Aorta (tissue), 5 donors: ENCODE measurements around the gene SMYD3. TPM values are rescaled to one million over a fixed set of nuclear protein-coding genes. Genes with fewer than 3 reads are reported as not detected.

ENCODE experiments used
- ATAC-seq: fragments of 200-7000 bp; cut with Tn5 transposase; one replicate; pipeline ENCODE4 v1.9.1; 2022; ENCODE audit warnings: moderate library complexity; ENCODE audit not compliant: low FRiP score
- DNase-seq, 2 donors: peaks; one replicate each; pipeline ENCODE4 v3.0.0-alpha.2; 2020
- H3K27ac ChIP-seq, 2 donors: one replicate each; pipeline ENCODE4 v1.5.1; 2013; ENCODE audit warnings: low read length in 2 of 2, mild to moderate bottlenecking in 2 of 2, moderate library complexity in 2 of 2, control low read depth in 1 of 2, inconsistent platforms in 1 of 2, low read depth in 1 of 2
- H3K27me3 ChIP-seq, 2 donors: one replicate each; pipeline ENCODE4 v1.6.1; 2013; ENCODE audit warnings: control low read depth in 1 of 2, low read length in 1 of 2, mild to moderate bottlenecking in 1 of 2, moderate library complexity in 1 of 2; ENCODE audit not compliant: insufficient read depth in 2 of 2, control insufficient read depth in 1 of 2
- H3K36me3 ChIP-seq, 2 donors: one replicate each; pipeline ENCODE4 v1.6.1; 2013; ENCODE audit warnings: control low read depth in 1 of 2, low read length in 1 of 2, mild to moderate bottlenecking in 1 of 2; ENCODE audit not compliant: insufficient read depth in 2 of 2, control insufficient read depth in 1 of 2
- H3K4me1 ChIP-seq, 2 donors: one replicate each; pipeline ENCODE4 v1.6.1; 2013; ENCODE audit warnings: low read length in 2 of 2, control low read depth in 1 of 2, mild to moderate bottlenecking in 1 of 2, moderate library complexity in 1 of 2; ENCODE audit not compliant: insufficient read depth in 2 of 2, control insufficient read depth in 1 of 2
- H3K4me3 ChIP-seq, 2 donors: one replicate each; pipeline ENCODE4 v1.5.1; 2013; ENCODE audit warnings: low read length in 2 of 2, control low read depth in 1 of 2, mild to moderate bottlenecking in 1 of 2
- H3K9me3 ChIP-seq: one replicate; pipeline ENCODE4 v1.6.1; 2013; ENCODE audit warnings: mild to moderate bottlenecking, low read length; ENCODE audit not compliant: control insufficient read depth
- WGBS, 2 donors: extraction: QIAGEN DNeasy Blood & Tissue Kit; methylation state at CpG; one replicate each; pipeline ENCODE4 v1.1.7; 2013; 5-methylcytosine and 5-hydroxymethylcytosine counted together
- intact Hi-C, 2 donors: fragments of 100-400 bp; cut with DNase I; formaldehyde crosslinking; loops; one replicate each; pipeline versions ENCODE4 v1.14.2 to v1.15.0; 2022
- polyA plus RNA-seq, 2 donors: library from polyadenylated mRNA; stranded (reverse); fragments of 200-250 nt; gene quantifications; one replicate each; pipeline ENCODE4 v1.2.3, GENCODE V29; 2013
- total RNA-seq, 2 donors: library from RNA; stranded (reverse); fragmentation: NEBNext Ultra II Directional; extraction: Animal tissue kit (Norgen Biotek cat#: 25700); gene quantifications; one replicate each; pipeline ENCODE4 v1.2.1, GENCODE V29; 2021
- donor health status: healthy with polysubstance abuse.
- donor health status: Bipolar disorder and iron deficiency.
- donor health status: DM: no; HTN: no; CAD: no.
- donor health status: DM: no; HTN: no; CAD: no.
- donor health status: DM: yes; HTN: yes; CAD: no.

The SMYD3 gene
- total and polyA plus RNA-seq, 4 donors = 6.0 to 29.1 (median 11.1) TPM

- DNase-seq (no peak), ATAC-seq (no peak)
- Histone ChIP-seq H3K4me3 (no peak overlapping the region), H3K27me3 (no peaks in the 10 kb centered on the region), H3K4me1 (no peaks in the 10 kb centered on the region), H3K36me3 (peaks cover 0 to 1% of the 10 kb centered on the region in 2 donors), H3K27ac (no peak overlapping the region), H3K9me3 (no peaks in the 10 kb centered on the region)
- intact Hi-C loops = no loop called here
- WGBS, 2 donors = 83 to 98% methylated on average over 1 of the region's 1 CpG
Measured at GRCh38 chr1:245906207-245906606, 600.9 kb downstream of the SMYD3 start.

GRCh38 chr1:245903851-245904250, 603.2 kb downstream of the SMYD3 start:
- 90 to 94% methylated on average over 3 of the region's 3 CpGs for WGBS, 2 donors
- DNase-seq = no peak
- Histone ChIP-seq H3K27me3 (no peaks in the 10 kb centered on the region), H3K27ac (no peak overlapping the region), H3K9me3 (no peaks in the 10 kb centered on the region), H3K36me3 (peaks cover 0 to 1% of the 10 kb centered on the region in 2 donors), H3K4me1 (no peaks in the 10 kb centered on the region), H3K4me3 (no peak overlapping the region)
- no peak for ATAC-seq
- intact Hi-C loops = no loop called here

- H3K36me3 ChIP-seq = peaks cover 0 to 1% of the 10 kb centered on the region in 2 donors
- 37 to 55% methylated on average over 1 of the region's 1 CpG for WGBS, 2 donors
- H3K4me1 ChIP-seq = no peaks in the 10 kb centered on the region
- intact Hi-C loops = no loop called here
- no peaks in the 10 kb centered on the region for H3K9me3 ChIP-seq
- no peak overlapping the region for H3K4me3 ChIP-seq
- DNase-seq = no peak
- no peak for ATAC-seq
- H3K27ac ChIP-seq = no peak overlapping the region
- no peaks in the 10 kb centered on the region for H3K27me3 ChIP-seq
Measured at GRCh38 chr1:245901565-245901964, 605.5 kb downstream of the SMYD3 start.

GRCh38 chr1:245901037-245901436, 606.0 kb downstream of the SMYD3 start:
- Histone ChIP-seq H3K9me3 (no peaks in the 10 kb centered on the region), H3K27ac (no peak overlapping the region), H3K36me3 (peaks cover 0 to 1% of the 10 kb centered on the region in 2 donors), H3K27me3 (no peaks in the 10 kb centered on the region), H3K4me1 (no peaks in the 10 kb centered on the region), H3K4me3 (no peak overlapping the region)
- no peak for ATAC-seq
- no peak for DNase-seq
- intact Hi-C loops = no loop called here
- 80 to 84% methylated on average over 2 of the region's 2 CpGs for WGBS, 2 donors

- no peaks in the 10 kb centered on the region for H3K27me3 ChIP-seq
- H3K4me1 ChIP-seq = no peaks in the 10 kb centered on the region
- peaks cover 3% of the 10 kb centered on the region for H3K9me3 ChIP-seq
- no peak overlapping the region for H3K4me3 ChIP-seq
- no peaks in the 10 kb centered on the region for H3K36me3 ChIP-seq
- no peak overlapping the region for H3K27ac ChIP-seq
- ATAC-seq (no peak), DNase-seq (no peak)
- WGBS, 2 donors = 91 to 96% methylated on average over 2 of the region's 2 CpGs
- intact Hi-C loops = no loop called here
Measured at GRCh38 chr1:245898581-245898980, 608.5 kb downstream of the SMYD3 start.

GRCh38 chr1:245896258-245896657, 610.8 kb downstream of the SMYD3 start:
- no peak for ATAC-seq
- WGBS, 2 donors = 92 to 95% methylated on average over 3 of the region's 3 CpGs

GRCh38 chr1:245895455-245895959, 611.6 kb downstream of the SMYD3 start:
- no peaks in the 10 kb centered on the region for H3K27me3 ChIP-seq
- H3K36me3 ChIP-seq = no peaks in the 10 kb centered on the region
- H3K4me1 ChIP-seq = no peaks in the 10 kb centered on the region
- intact Hi-C loops = no loop called here
- no peak overlapping the region for H3K27ac ChIP-seq
- ATAC-seq = no peak
- no peak for DNase-seq
- 54 to 65% methylated on average over 5 of the region's 5 CpGs for WGBS, 2 donors
- no peak overlapping the region for H3K4me3 ChIP-seq
- H3K9me3 ChIP-seq = peaks cover 4% of the 10 kb centered on the region

More at GRCh38 chr1:245896258-245896657, 610.8 kb downstream of the SMYD3 start:
- Histone ChIP-seq H3K4me1 (no peaks in the 10 kb centered on the region), H3K27me3 (no peaks in the 10 kb centered on the region), H3K9me3 (peaks cover 4% of the 10 kb centered on the region), H3K27ac (no peak overlapping the region), H3K4me3 (no peak overlapping the region), H3K36me3 (no peaks in the 10 kb centered on the region)
- no peak for DNase-seq
- intact Hi-C loops = no loop called here

- Histone ChIP-seq H3K27ac (no peak overlapping the region), H3K36me3 (no peaks in the 10 kb centered on the region), H3K4me1 (no peaks in the 10 kb centered on the region), H3K9me3 (peaks cover 4% of the 10 kb centered on the region), H3K27me3 (no peaks in the 10 kb centered on the region), H3K4me3 (no peak overlapping the region)
- DNase-seq (no peak), ATAC-seq (no peak)
- WGBS, 2 donors = 74 to 79% methylated on average over 7 of the region's 7 CpGs
- intact Hi-C loops = no loop called here
Measured at GRCh38 chr1:245894843-245895242, 612.2 kb downstream of the SMYD3 start.

GRCh38 chr1:245893025-245893424, 614.1 kb downstream of the SMYD3 start:
- DNase-seq (no peak), ATAC-seq (no peak)
- H3K4me3 ChIP-seq = no peak overlapping the region
- H3K4me1 ChIP-seq = no peaks in the 10 kb centered on the region
- H3K36me3 ChIP-seq = no peaks in the 10 kb centered on the region
- 82 to 87% methylated on average over 1 of the region's 1 CpG for WGBS, 2 donors
- H3K27ac ChIP-seq = no peak overlapping the region
- H3K27me3 ChIP-seq = no peaks in the 10 kb centered on the region
- intact Hi-C loops = no loop called here
- H3K9me3 ChIP-seq = peaks cover 4% of the 10 kb centered on the region
